GM13976 (cell line): ENCODE results near the gene RPP25.
A peak's percentile ranks its signal among the peaks of the same experiment; 100 is the strongest.

ENCODE experiments used
- DNase-seq: peaks from one replicate; pipeline ENCODE4 v3.0.0; 2012; ENCODE audit warnings: low spot score
- CTCF ChIP-seq: IDR thresholded peaks from 2 replicates; pipeline ENCODE4 v1.5.1; 2012; ENCODE audit warnings: borderline replicate concordance, mild to moderate bottlenecking; ENCODE audit not compliant: insufficient read depth; ENCODE audit errors: extremely low read depth, missing control alignments, control extremely low read depth
- in situ Hi-C: fragments of 300-500 bp; cut with MboI; formaldehyde crosslinking; loops from one replicate; pipeline ENCODE4 v1.12.0; 2022; ENCODE audit warnings: low sequenced_read_pairs, mixed read lengths, inconsistent platforms; ENCODE audit not compliant: unreplicated experiment

Gene RPP25

GRCh38 chr15:74956648-74957475, at the start of gene RPP25:
TSS of gene RPP25 (minus strand) at chr15:74956772. CDS start at chr15:74956583, 189 bp downstream.
- DNase-seq: peak; percentile 90
- TF ChIP-seq CTCF: no peak
- in situ Hi-C loops: no loop called here

- TF ChIP-seq CTCF: no peak
- no peak for DNase-seq
- in situ Hi-C loops: no loop called here
These were observed 45.8 kb upstream of the RPP25 start for GRCh38 chr15:75002398-75002797.

- in situ Hi-C loops: no loop called here
- no peak for DNase-seq
- no peak for TF ChIP-seq CTCF
These were observed 44.7 kb upstream of the RPP25 start for GRCh38 chr15:75001310-75001709.

GRCh38 chr15:74997543-74997942, 41.0 kb upstream of the RPP25 start:
- no peak for DNase-seq
- in situ Hi-C loops: no loop called here
- no peak for TF ChIP-seq CTCF

- TF ChIP-seq CTCF: no peak
- in situ Hi-C loops: no loop called here
- no peak for DNase-seq
These were observed 40.6 kb upstream of the RPP25 start for GRCh38 chr15:74997141-74997540.

GRCh38 chr15:74995779-74996765, 39.5 kb upstream of the RPP25 start:
- no peak for DNase-seq
- in situ Hi-C loops: no loop called here

More at GRCh38 chr15:74995779-74996765, 39.5 kb upstream of the RPP25 start:
- no peak for TF ChIP-seq CTCF
